ENCODE data around the gene ADAP1. TPM values are rescaled to one million over a fixed set of nuclear protein-coding genes. Genes with fewer than 3 reads are reported as not detected.
"Not testable (repeated sequence)": the region's sequence is repeated elsewhere in the genome, so short reads cannot be mapped to it uniquely, and the experiment has no call there.

The ADAP1 gene
- total and polyA plus RNA-seq, 8 donors, result 2.2 to 169 (median 22.6) TPM

- H3K9me3 ChIP-seq, result no peaks in the 10 kb centered on the region
- H3K27ac ChIP-seq, result peak overlapping the region in 1 of 5 donors; percentile 34
- no peak for DNase-seq
- TF ChIP-seq EP300 (IDR thresholded peaks at IDR 0.05) (no peak), POLR2A (IDR thresholded peaks at IDR 0.05) (no peak), POLR2AphosphoS5 (IDR thresholded peaks at IDR 0.05) (no peak), CTCF (IDR thresholded peaks at IDR 0.05) (no peak)
- H3K27me3 ChIP-seq, result peaks cover 0 to 24% (median 0%) of the 10 kb centered on the region in 3 donors
- WGBS, 5 donors, result 66 to 79% (median 71%) methylated on average over 31 of the region's 31 CpGs
- no peaks in the 10 kb centered on the region for H3K36me3 ChIP-seq
- peaks cover 22 to 48% (median 33%) of the 10 kb centered on the region in 4 donors for H3K4me1 ChIP-seq
- intact Hi-C loops (cut with DNase I; ENCODE audit: low total_unique reads), result no loop called here
- no peak overlapping the region for H3K4me3 ChIP-seq
Observed at GRCh38 chr7:960269-960871, 5.9 kb upstream of the ADAP1 start.

GRCh38 chr7:959740-960139, 5.3 kb upstream of the ADAP1 start:
- H3K9me3 ChIP-seq; H3K4me3 ChIP-seq; DNase-seq; H3K36me3 ChIP-seq; H3K27ac ChIP-seq; intact Hi-C loops (cut with DNase I; ENCODE audit: low total_unique reads): not testable (repeated sequence)
- H3K27me3 ChIP-seq, result peaks cover 0 to 30% (median 4%) of the 10 kb centered on the region in 3 donors
- WGBS, 5 donors, result 90 to 96% (median 93%) methylated on average over 10 of the region's 10 CpGs
- peaks cover 22 to 48% (median 32%) of the 10 kb centered on the region in 4 donors for H3K4me1 ChIP-seq

GRCh38 chr7:959271-959670, 4.8 kb upstream of the ADAP1 start:
- no peak overlapping the region for H3K4me3 ChIP-seq
- H3K27me3 ChIP-seq, result peaks cover 0 to 32% (median 5%) of the 10 kb centered on the region in 3 donors
- WGBS, 5 donors, result 76 to 91% (median 79%) methylated on average over 20 of the region's 20 CpGs
- no peaks in the 10 kb centered on the region for H3K36me3 ChIP-seq
- intact Hi-C loops (cut with DNase I; ENCODE audit: low total_unique reads), result no loop called here
- H3K9me3 ChIP-seq, result no peaks in the 10 kb centered on the region
- no peak for TF ChIP-seq POLR2AphosphoS5 (IDR thresholded peaks at IDR 0.05)
- TF ChIP-seq POLR2A (IDR thresholded peaks at IDR 0.05), result no peak
- no peak for TF ChIP-seq EP300 (IDR thresholded peaks at IDR 0.05)
- TF ChIP-seq CTCF (IDR thresholded peaks at IDR 0.05), result no peak
- no peak for DNase-seq
- no peak overlapping the region for H3K27ac ChIP-seq
- peaks cover 19 to 45% (median 28%) of the 10 kb centered on the region in 4 donors for H3K4me1 ChIP-seq

- Histone ChIP-seq H3K36me3 (no peaks in the 10 kb centered on the region), H3K4me1 (peaks cover 17 to 42% (median 25%) of the 10 kb centered on the region in 4 donors)
- WGBS, 5 donors, result 75 to 84% (median 79%) methylated on average over 30 to 36 of the region's 36 CpGs
Observed at GRCh38 chr7:958221-959200, 4.0 kb upstream of the ADAP1 start.

More at GRCh38 chr7:958221-959200, 4.0 kb upstream of the ADAP1 start:
- Histone ChIP-seq H3K4me3 (no peak overlapping the region), H3K9me3 (no peaks in the 10 kb centered on the region), H3K27me3 (peaks cover 0 to 34% (median 10%) of the 10 kb centered on the region in 3 donors), H3K27ac (no peak overlapping the region)
- TF ChIP-seq EP300 (IDR thresholded peaks at IDR 0.05) (no peak), POLR2AphosphoS5 (IDR thresholded peaks at IDR 0.05) (no peak), POLR2A (IDR thresholded peaks at IDR 0.05) (no peak), CTCF (IDR thresholded peaks at IDR 0.05) (no peak)
- intact Hi-C loops (cut with DNase I; ENCODE audit: low total_unique reads), result no loop called here
- no peak for DNase-seq
